GM21786 (cell line): Measurements from ENCODE around the gene MED1.
"Not testable (repeated sequence)": the region's sequence is repeated elsewhere in the genome, so short reads cannot be mapped to it uniquely, and the experiment has no call there.

Source experiments
- ATAC-seq: cut with Tn5 transposase; IDR thresholded peaks from one replicate; pipeline ENCODE4 v1.9.1; 2021; ENCODE audit not compliant: unreplicated experiment

MED1 gene

GRCh38 chr17:39416141-39416540, 34.9 kb downstream of the MED1 start:
- no peak for ATAC-seq

- ATAC-seq = no peak
Observed at GRCh38 chr17:39410279-39410678, 40.8 kb downstream of the MED1 start.

- ATAC-seq = no peak
Observed at GRCh38 chr17:39408360-39408759, 42.7 kb downstream of the MED1 start.

- ATAC-seq = no peak
Observed at GRCh38 chr17:39406951-39407350, 44.1 kb downstream of the MED1 start.

GRCh38 chr17:39405436-39405835, 45.6 kb downstream of the MED1 start:
- no peak for ATAC-seq

GRCh38 chr17:39404542-39405378, 46.3 kb downstream of the MED1 start:
- ATAC-seq = no peak

- ATAC-seq = no peak
Observed at GRCh38 chr17:39402890-39403605, 48.0 kb downstream of the MED1 start.

- peak; percentile 70 for ATAC-seq
Observed at GRCh38 chr17:39402244-39402889, 48.7 kb downstream of the MED1 start.

- ATAC-seq = peak; percentile 56
Observed at GRCh38 chr17:39401412-39402243, 49.4 kb downstream of the MED1 start, which contains the start of gene FBXL20. FBXL20 (minus strand) TSS chr17:39401626; CDS start chr17:39401402, 224 bp downstream.

- no peak for ATAC-seq
Observed at GRCh38 chr17:39400547-39401411, 50.3 kb downstream of the MED1 start.

- ATAC-seq = no peak
Observed at GRCh38 chr17:39399791-39400190, 51.3 kb downstream of the MED1 start.

GRCh38 chr17:39393736-39394135, 57.3 kb downstream of the MED1 start:
- no peak for ATAC-seq

GRCh38 chr17:39391448-39391847, 59.6 kb downstream of the MED1 start:
- ATAC-seq = no peak

- no peak for ATAC-seq
Observed at GRCh38 chr17:39385040-39385439, 66.0 kb downstream of the MED1 start.

- no peak for ATAC-seq
Observed at GRCh38 chr17:39380144-39380543, 70.9 kb downstream of the MED1 start.

- ATAC-seq = no peak
Observed at GRCh38 chr17:39376434-39376833, 74.6 kb downstream of the MED1 start.

GRCh38 chr17:39367805-39368204, 83.3 kb downstream of the MED1 start:
- ATAC-seq = not testable (repeated sequence)

GRCh38 chr17:39365872-39366271, 85.2 kb downstream of the MED1 start:
- ATAC-seq = no peak

- no peak for ATAC-seq
Observed at GRCh38 chr17:39365242-39365641, 85.8 kb downstream of the MED1 start.
